ENCODE results near the gene CYB5A.
"Not testable (repeated sequence)": the region's sequence is repeated elsewhere in the genome, so short reads cannot be mapped to it uniquely, and the experiment has no call there.

CYB5A gene

GRCh38 chr18:74289137-74289536, 2.6 kb downstream of the CYB5A start:
- no peak overlapping the region for H3K4me3 ChIP-seq
- no peaks in the 10 kb centered on the region for H3K36me3 ChIP-seq (replicated peaks)
- H3K9me3 ChIP-seq = no peaks in the 10 kb centered on the region
- DNase-seq (ENCODE audit: low spot score in 2 of 2) = no peak
- no peaks in the 10 kb centered on the region for H3K27me3 ChIP-seq (ENCODE audit: low read depth)
- no peaks in the 10 kb centered on the region for H3K4me1 ChIP-seq
- in situ Hi-C loops (cut with MboI; ENCODE audit: low sequenced_read_pairs) = no loop called here

- Histone ChIP-seq H3K27me3 (ENCODE audit: low read depth) (no peaks in the 10 kb centered on the region), H3K4me1 (no peaks in the 10 kb centered on the region), H3K4me3 (no peak overlapping the region), H3K36me3 (replicated peaks) (no peaks in the 10 kb centered on the region), H3K9me3 (no peaks in the 10 kb centered on the region)
- DNase-seq (ENCODE audit: low spot score in 2 of 2) = no peak
- in situ Hi-C loops (cut with MboI; ENCODE audit: low sequenced_read_pairs) = no loop called here
These were observed 3.0 kb downstream of the CYB5A start for GRCh38 chr18:74288730-74289129.

GRCh38 chr18:74288041-74288440, 3.7 kb downstream of the CYB5A start:
- H3K9me3 ChIP-seq = no peaks in the 10 kb centered on the region
- H3K4me1 ChIP-seq = no peaks in the 10 kb centered on the region
- in situ Hi-C loops (cut with MboI; ENCODE audit: low sequenced_read_pairs) = no loop called here
- no peaks in the 10 kb centered on the region for H3K36me3 ChIP-seq (replicated peaks)
- H3K4me3 ChIP-seq = no peak overlapping the region
- no peaks in the 10 kb centered on the region for H3K27me3 ChIP-seq (ENCODE audit: low read depth)
- no peak for DNase-seq (ENCODE audit: low spot score in 2 of 2)

GRCh38 chr18:74286856-74287255, 4.9 kb downstream of the CYB5A start:
- H3K27me3 ChIP-seq (ENCODE audit: low read depth) = no peaks in the 10 kb centered on the region
- no peak for DNase-seq (ENCODE audit: low spot score in 2 of 2)
- H3K36me3 ChIP-seq (replicated peaks) = no peaks in the 10 kb centered on the region
- in situ Hi-C loops (cut with MboI; ENCODE audit: low sequenced_read_pairs) = no loop called here
- H3K4me1 ChIP-seq = no peaks in the 10 kb centered on the region
- no peaks in the 10 kb centered on the region for H3K9me3 ChIP-seq
- H3K4me3 ChIP-seq = no peak overlapping the region

GRCh38 chr18:74286106-74286855, 5.5 kb downstream of the CYB5A start:
- H3K27me3 ChIP-seq (ENCODE audit: low read depth) = no peaks in the 10 kb centered on the region
- no peaks in the 10 kb centered on the region for H3K9me3 ChIP-seq
- no peak for DNase-seq (ENCODE audit: low spot score in 2 of 2)
- H3K4me1 ChIP-seq = no peaks in the 10 kb centered on the region
- H3K4me3 ChIP-seq = no peak overlapping the region
- no peaks in the 10 kb centered on the region for H3K36me3 ChIP-seq (replicated peaks)
- in situ Hi-C loops (cut with MboI; ENCODE audit: low sequenced_read_pairs) = no loop called here

- in situ Hi-C loops (cut with MboI; ENCODE audit: low sequenced_read_pairs); H3K4me1 ChIP-seq; H3K27me3 ChIP-seq (ENCODE audit: low read depth); H3K4me3 ChIP-seq; H3K9me3 ChIP-seq; H3K36me3 ChIP-seq (replicated peaks); DNase-seq (ENCODE audit: low spot score in 2 of 2): not testable (repeated sequence)
These were observed 6.2 kb downstream of the CYB5A start for GRCh38 chr18:74285583-74285982.

GRCh38 chr18:74284980-74285355, 6.8 kb downstream of the CYB5A start:
- in situ Hi-C loops (cut with MboI; ENCODE audit: low sequenced_read_pairs) = no loop called here
- Histone ChIP-seq H3K27me3 (ENCODE audit: low read depth) (no peaks in the 10 kb centered on the region), H3K4me1 (no peaks in the 10 kb centered on the region), H3K4me3 (no peak overlapping the region), H3K36me3 (replicated peaks) (no peaks in the 10 kb centered on the region), H3K9me3 (no peaks in the 10 kb centered on the region)
- no peak for DNase-seq (ENCODE audit: low spot score in 2 of 2)

GRCh38 chr18:74284191-74284979, 7.4 kb downstream of the CYB5A start:
- no peaks in the 10 kb centered on the region for H3K27me3 ChIP-seq (ENCODE audit: low read depth)
- H3K4me1 ChIP-seq = no peaks in the 10 kb centered on the region
- no peak overlapping the region for H3K4me3 ChIP-seq
- no peaks in the 10 kb centered on the region for H3K36me3 ChIP-seq (replicated peaks)
- in situ Hi-C loops (cut with MboI; ENCODE audit: low sequenced_read_pairs) = no loop called here
- H3K9me3 ChIP-seq = no peaks in the 10 kb centered on the region
- DNase-seq (ENCODE audit: low spot score in 2 of 2) = no peak

- Histone ChIP-seq H3K36me3 (replicated peaks) (no peaks in the 10 kb centered on the region), H3K27me3 (ENCODE audit: low read depth) (no peaks in the 10 kb centered on the region), H3K9me3 (no peaks in the 10 kb centered on the region), H3K4me3 (no peak overlapping the region), H3K4me1 (no peaks in the 10 kb centered on the region)
- no peak for DNase-seq (ENCODE audit: low spot score in 2 of 2)
- in situ Hi-C loops (cut with MboI; ENCODE audit: low sequenced_read_pairs) = no loop called here
These were observed 8.1 kb downstream of the CYB5A start for GRCh38 chr18:74283646-74284045.

- DNase-seq (ENCODE audit: low spot score in 2 of 2) = no peak
- Histone ChIP-seq H3K27me3 (ENCODE audit: low read depth) (no peaks in the 10 kb centered on the region), H3K36me3 (replicated peaks) (no peaks in the 10 kb centered on the region), H3K4me1 (no peaks in the 10 kb centered on the region), H3K4me3 (no peak overlapping the region), H3K9me3 (no peaks in the 10 kb centered on the region)
- in situ Hi-C loops (cut with MboI; ENCODE audit: low sequenced_read_pairs) = no loop called here
These were observed 8.8 kb downstream of the CYB5A start for GRCh38 chr18:74282755-74283554.

GRCh38 chr18:74281980-74282754, 9.6 kb downstream of the CYB5A start:
- no peaks in the 10 kb centered on the region for H3K27me3 ChIP-seq (ENCODE audit: low read depth)
- no peak for DNase-seq (ENCODE audit: low spot score in 2 of 2)
- in situ Hi-C loops (cut with MboI; ENCODE audit: low sequenced_read_pairs) = no loop called here
- H3K4me3 ChIP-seq = no peak overlapping the region
- no peaks in the 10 kb centered on the region for H3K36me3 ChIP-seq (replicated peaks)
- H3K9me3 ChIP-seq = no peaks in the 10 kb centered on the region
- no peaks in the 10 kb centered on the region for H3K4me1 ChIP-seq

GRCh38 chr18:74281011-74281979, 10.5 kb downstream of the CYB5A start:
- Histone ChIP-seq H3K36me3 (replicated peaks) (no peaks in the 10 kb centered on the region), H3K27me3 (ENCODE audit: low read depth) (no peaks in the 10 kb centered on the region), H3K9me3 (no peaks in the 10 kb centered on the region), H3K4me1 (no peaks in the 10 kb centered on the region), H3K4me3 (no peak overlapping the region)
- DNase-seq (ENCODE audit: low spot score in 2 of 2) = no peak
- in situ Hi-C loops (cut with MboI; ENCODE audit: low sequenced_read_pairs) = no loop called here
